Uterus (tissue), 4 donors: ENCODE results near the gene GPR146. TPM values are rescaled to one million over a fixed set of nuclear protein-coding genes. Genes with fewer than 3 reads are reported as not detected.
A peak's percentile ranks its signal among the peaks of the same experiment; 100 is the strongest.

Experiments used
- DNase-seq, 2 donors: peaks; one replicate each; pipeline ENCODE4 v3.0.0-alpha.2; 2019 to 2020
- H3K27ac ChIP-seq, 2 donors: fragments of 200-600 bp; sonication (generic); 1 replicate in 1 of 2; 2 replicates in 1 of 2; pipeline ENCODE4 v1.5.1; 2016 to 2018
- H3K27me3 ChIP-seq, 2 donors: fragments of 200-600 bp; sonication (generic); one replicate each; pipeline ENCODE4 v1.5.1; 2018 to 2019; ENCODE audit warnings: control low read depth in 1 of 2
- H3K36me3 ChIP-seq, 2 donors: fragments of 200-600 bp; sonication (generic); one replicate each; pipeline ENCODE4 v1.5.1; 2019; ENCODE audit warnings: control low read depth in 1 of 2
- H3K4me1 ChIP-seq, 2 donors: fragments of 200-600 bp; sonication (generic); one replicate each; pipeline ENCODE4 v1.5.1; 2018 to 2019; ENCODE audit warnings: control low read depth in 1 of 2
- H3K4me3 ChIP-seq, 2 donors: fragments of 200-600 bp; sonication (generic); 1 replicate in 1 of 2; 2 replicates in 1 of 2; pipeline ENCODE4 v1.5.1; 2018 to 2019; ENCODE audit warnings: mild to moderate bottlenecking in 1 of 2
- H3K9me3 ChIP-seq, 2 donors: fragments of 200-600 bp; sonication (generic); one replicate each; pipeline ENCODE4 v1.5.1; 2019; ENCODE audit warnings: control low read depth in 1 of 2
- CTCF ChIP-seq, 4 experiments: fragments of 200-600 bp in 2 of 4; fragments of 450-650 bp in 2 of 4; sonication (generic) in 2 of 4; IDR thresholded peaks; one replicate each; pipeline ENCODE4 v1.5.1; 2016 to 2019; ENCODE audit warnings: antibody characterized with exemption in 4 of 4, mild to moderate bottlenecking in 2 of 4, moderate library complexity in 1 of 4
- POLR2A ChIP-seq, 2 donors: fragments of 450-650 bp; IDR thresholded peaks; one replicate each; pipeline ENCODE4 v1.6.1; 2016; ENCODE audit warnings: antibody characterized with exemption in 2 of 2, mild to moderate bottlenecking in 1 of 2, moderate library complexity in 1 of 2
- intact Hi-C: fragments of 100-400 bp; cut with DNase I; formaldehyde crosslinking; loops from one replicate; pipeline ENCODE4 v1.15.1; 2023; ENCODE audit warnings: low total_unique reads
- total RNA-seq, 4 donors: library from RNA; depleted of rRNA in 3 of 4; stranded (reverse); fragments of >200 nt in 3 of 4; gene quantifications; one replicate each; pipeline versions ENCODE4 v1.1.0 to v1.2.4, GENCODE V29; 2014 to 2023
- donor health status: DM: yes; HTN: yes; CAD: no.

The GPR146 gene
- total RNA-seq, 4 donors from 2014 or later = 10.0 to 110 (median 32.9) TPM

DNA sequence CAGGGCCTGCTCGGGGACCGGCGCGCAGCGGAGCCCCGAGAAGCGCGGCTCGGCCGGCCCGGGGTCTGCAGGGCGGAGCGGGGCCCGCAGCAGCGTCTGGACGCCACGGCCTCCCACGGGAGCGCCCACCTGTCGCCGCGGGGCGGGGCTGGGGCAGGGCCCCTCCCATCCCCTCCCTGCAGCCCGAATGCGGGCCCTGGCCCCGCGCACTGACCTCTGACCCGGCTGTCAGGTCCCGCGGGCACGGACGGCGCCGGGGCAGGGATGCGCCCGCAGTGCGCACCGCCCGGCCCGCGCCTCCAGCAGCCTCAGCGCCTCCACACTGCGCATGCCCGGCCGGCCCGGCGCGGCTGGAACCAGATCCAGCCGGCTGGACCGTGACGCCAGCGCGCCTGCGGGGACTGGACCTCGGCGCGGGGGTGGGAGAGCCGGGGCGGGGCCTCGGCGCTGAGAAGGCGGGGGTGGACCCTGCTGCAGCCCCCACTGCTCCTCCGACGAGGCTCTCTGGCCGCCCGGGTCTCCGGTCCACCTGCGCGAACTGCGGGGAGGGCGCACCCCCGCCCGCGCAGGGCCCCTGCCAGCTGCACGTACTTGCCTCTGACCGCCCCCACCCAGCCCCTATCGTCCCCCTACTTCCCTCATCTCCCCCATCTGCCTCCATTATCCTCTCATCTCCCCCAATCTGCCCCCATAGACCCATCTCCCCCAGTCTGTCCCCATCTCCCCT, 16.1 kb upstream of the GPR146 start:
- no peak for TF ChIP-seq CTCF (IDR thresholded peaks at IDR 0.05)
- TF ChIP-seq POLR2A (IDR thresholded peaks at IDR 0.05) = peak; percentile 75 to 82
- no peaks in the 10 kb centered on the region for H3K9me3 ChIP-seq
- intact Hi-C loops = no loop called here
- peak overlapping the region; percentile 29 to 91 for H3K4me3 ChIP-seq
- peaks cover 0 to 16% of the 10 kb centered on the region in 2 donors for H3K4me1 ChIP-seq
- H3K36me3 ChIP-seq = no peaks in the 10 kb centered on the region
- peak; percentile 89 to 94 for DNase-seq
- peak overlapping the region; percentile 93 to 97 for H3K27ac ChIP-seq
- H3K27me3 ChIP-seq = no peaks in the 10 kb centered on the region

GRCh38 chr7:1028775-1029636, 15.3 kb upstream of the GPR146 start:
- Histone ChIP-seq H3K36me3 (no peaks in the 10 kb centered on the region), H3K4me3 (peak overlapping the region; percentile 29 to 91), H3K27ac (peak overlapping the region; percentile 93 to 97), H3K9me3 (no peaks in the 10 kb centered on the region), H3K27me3 (no peaks in the 10 kb centered on the region), H3K4me1 (peaks cover 0 to 16% of the 10 kb centered on the region in 2 donors)
- DNase-seq = peak; percentile 87 to 92
- peak in 1 of 4 experiments; percentile 14 for TF ChIP-seq CTCF (IDR thresholded peaks at IDR 0.05)
- peak in 1 of 2 donors; percentile 34 for TF ChIP-seq POLR2A (IDR thresholded peaks at IDR 0.05)
- intact Hi-C loops = no loop called here

DNA sequence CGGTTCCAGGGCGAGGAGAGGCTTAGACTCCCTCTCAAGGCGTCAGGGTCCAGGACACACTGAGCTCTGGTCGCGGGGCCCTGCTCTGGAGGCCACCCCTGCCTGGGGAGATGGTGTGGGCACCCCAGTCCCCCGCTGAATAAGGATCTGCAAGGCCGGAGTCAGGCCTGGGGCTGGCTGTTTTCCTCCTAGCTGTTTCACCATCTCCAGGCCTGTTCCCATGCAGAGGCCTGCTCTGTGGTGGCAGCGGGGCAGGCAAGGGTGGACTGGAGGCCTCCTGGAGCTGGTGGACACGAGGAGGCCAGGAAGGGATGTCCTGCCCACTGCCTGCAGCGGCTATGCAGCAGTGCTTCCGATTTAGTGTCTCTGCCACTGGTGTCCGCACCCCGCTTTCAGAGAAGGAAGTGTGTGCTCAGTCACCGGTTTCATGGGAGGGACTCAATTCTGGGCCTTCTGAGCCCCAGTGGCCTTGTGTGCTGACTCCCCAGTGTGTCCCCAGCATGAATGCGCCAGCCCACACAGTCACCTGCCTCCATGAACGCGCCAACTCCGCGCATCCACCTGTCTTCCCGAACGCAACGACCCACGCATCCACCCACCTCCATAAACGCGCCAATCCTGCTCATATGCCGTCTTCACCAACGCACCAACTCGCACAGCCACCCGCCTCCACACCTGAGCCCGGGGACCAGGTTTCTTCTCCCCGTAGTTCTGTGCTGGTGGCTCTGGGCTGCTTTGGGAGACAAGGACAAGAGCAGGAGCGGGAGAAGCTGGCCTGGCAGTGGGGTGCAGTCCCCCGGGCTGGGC, 14.5 kb upstream of the GPR146 start:
- H3K27ac ChIP-seq = peak overlapping the region; percentile 93 to 97

DNA sequence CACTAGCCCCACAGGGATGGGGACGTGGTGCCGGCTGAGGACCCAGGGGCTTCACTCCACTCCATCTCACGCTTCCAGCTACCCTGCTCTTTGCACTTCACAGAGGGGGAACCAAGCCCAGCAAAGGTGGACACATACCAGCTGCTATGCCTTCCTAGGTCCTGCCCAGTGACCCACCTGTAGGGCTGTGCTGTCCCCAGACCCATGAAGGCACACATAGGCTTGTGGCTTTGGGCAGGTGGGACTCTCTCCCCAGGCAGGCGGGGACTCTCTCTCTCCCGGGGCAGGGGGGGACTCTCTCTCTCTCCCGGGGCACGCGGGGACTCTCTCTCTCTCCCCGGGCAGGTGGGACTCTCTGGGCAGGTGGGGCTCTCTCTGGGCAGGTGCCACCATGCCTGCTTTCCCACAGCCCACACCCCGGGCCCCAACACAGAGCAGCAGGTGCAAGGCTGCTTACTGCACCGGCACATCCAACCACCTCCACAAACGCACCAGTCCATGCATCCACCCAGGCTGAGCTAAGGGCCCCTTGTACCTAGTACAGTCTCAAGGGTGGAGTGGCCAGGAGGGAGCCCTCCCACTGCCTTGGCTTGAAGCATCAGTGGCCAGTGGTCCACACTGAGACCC, 13.8 kb upstream of the GPR146 start:
- Histone ChIP-seq H3K9me3 (no peaks in the 10 kb centered on the region), H3K27me3 (no peaks in the 10 kb centered on the region), H3K4me1 (peaks cover 0 to 16% of the 10 kb centered on the region in 2 donors), H3K36me3 (no peaks in the 10 kb centered on the region), H3K4me3 (no peak overlapping the region), H3K27ac (no peak overlapping the region)
- no peak for DNase-seq
- intact Hi-C loops = no loop called here
- no peak for TF ChIP-seq CTCF (IDR thresholded peaks at IDR 0.05)
- no peak for TF ChIP-seq POLR2A (IDR thresholded peaks at IDR 0.05)

More for the DNA sequence above, 14.5 kb upstream of the GPR146 start:
- no peaks in the 10 kb centered on the region for H3K36me3 ChIP-seq
- peaks cover 0 to 16% of the 10 kb centered on the region in 2 donors for H3K4me1 ChIP-seq
- intact Hi-C loops = no loop called here
- no peak overlapping the region for H3K4me3 ChIP-seq
- DNase-seq = no peak
- H3K9me3 ChIP-seq = no peaks in the 10 kb centered on the region
- no peaks in the 10 kb centered on the region for H3K27me3 ChIP-seq
- no peak for TF ChIP-seq CTCF (IDR thresholded peaks at IDR 0.05)
- TF ChIP-seq POLR2A (IDR thresholded peaks at IDR 0.05) = no peak
